Keratinocyte (primary cell): Measurements from ENCODE around the gene ATP8B1.

ENCODE experiments used
- EZH2 ChIP-seq: IDR thresholded peaks from one replicate; pipeline ENCODE4 v1.6.1; 2012; ENCODE audit warnings: inconsistent platforms, mild to moderate bottlenecking, low read length, moderate library complexity
- TF ChIP-seq, protein P1 (sequence below), 3 experiments: IDR thresholded peaks in 1 of 3; conservative IDR thresholded peaks in 1 of 3; optimal IDR thresholded peaks in 1 of 3; 2 replicates in 2 of 3; 3 replicates in 1 of 3; pipeline versions ENCODE3 to v1.5.1; 2011; ENCODE audit warnings: low read length in 3 of 3, mild to moderate bottlenecking in 3 of 3, moderate library complexity in 2 of 3, control low read depth in 1 of 3, inconsistent platforms in 1 of 3; ENCODE audit not compliant: insufficient read depth in 2 of 3; ENCODE audit errors: extremely low read depth in 1 of 3

DNA sequence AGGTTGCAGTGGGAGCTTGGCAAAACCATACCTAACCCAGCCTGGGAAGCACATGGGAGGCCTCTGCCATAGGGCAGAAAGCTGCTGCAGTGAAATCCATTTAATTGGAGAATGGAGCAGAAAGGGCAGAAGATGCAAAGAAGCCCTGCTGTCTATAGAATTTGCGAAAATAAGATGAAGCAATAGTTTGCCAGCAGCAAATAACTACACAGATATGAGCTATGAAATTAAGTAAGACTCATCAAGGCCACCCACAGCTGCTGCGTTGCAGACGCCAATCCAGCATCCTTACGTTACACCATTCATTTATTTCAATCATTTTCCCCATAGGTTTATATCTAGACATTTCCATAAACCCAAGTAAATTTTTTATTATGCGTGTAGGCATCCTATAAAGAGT, 21.1 kb downstream of the ATP8B1 start:
- TF ChIP-seq, protein P1, sequence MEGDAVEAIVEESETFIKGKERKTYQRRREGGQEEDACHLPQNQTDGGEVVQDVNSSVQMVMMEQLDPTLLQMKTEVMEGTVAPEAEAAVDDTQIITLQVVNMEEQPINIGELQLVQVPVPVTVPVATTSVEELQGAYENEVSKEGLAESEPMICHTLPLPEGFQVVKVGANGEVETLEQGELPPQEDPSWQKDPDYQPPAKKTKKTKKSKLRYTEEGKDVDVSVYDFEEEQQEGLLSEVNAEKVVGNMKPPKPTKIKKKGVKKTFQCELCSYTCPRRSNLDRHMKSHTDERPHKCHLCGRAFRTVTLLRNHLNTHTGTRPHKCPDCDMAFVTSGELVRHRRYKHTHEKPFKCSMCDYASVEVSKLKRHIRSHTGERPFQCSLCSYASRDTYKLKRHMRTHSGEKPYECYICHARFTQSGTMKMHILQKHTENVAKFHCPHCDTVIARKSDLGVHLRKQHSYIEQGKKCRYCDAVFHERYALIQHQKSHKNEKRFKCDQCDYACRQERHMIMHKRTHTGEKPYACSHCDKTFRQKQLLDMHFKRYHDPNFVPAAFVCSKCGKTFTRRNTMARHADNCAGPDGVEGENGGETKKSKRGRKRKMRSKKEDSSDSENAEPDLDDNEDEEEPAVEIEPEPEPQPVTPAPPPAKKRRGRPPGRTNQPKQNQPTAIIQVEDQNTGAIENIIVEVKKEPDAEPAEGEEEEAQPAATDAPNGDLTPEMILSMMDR (optimal IDR thresholded peaks at IDR 0.05 in 1 of 3, IDR thresholded peaks at IDR 0.05 in 1 of 3, conservative IDR thresholded peaks at IDR 0.05 in 1 of 3; ENCODE audit: extremely low read depth in 1 of 3, insufficient read depth in 2 of 3, low read length in 3 of 3), result no peak
- TF ChIP-seq EZH2, result no peak
